Karpas-422 (cell line): ENCODE measurements around the gene FBXL20. TPM values are rescaled to one million over a fixed set of nuclear protein-coding genes. Genes with fewer than 3 reads are reported as not detected.

Source experiments
- DNase-seq: peaks from one replicate; pipeline ENCODE4 v3.0.0-alpha.2; 2015
- H2AFZ ChIP-seq: fragments of 200-600 bp; sonication (generic); 2 replicates; pipeline ENCODE4 v1.6.1; 2014; ENCODE audit warnings: antibody characterized with exemption, low read length, mixed read lengths
- H3K27ac ChIP-seq: fragments of 200-600 bp; sonication (generic); 2 replicates; pipeline ENCODE4 v1.5.1; 2014; ENCODE audit warnings: mild to moderate bottlenecking, low read length, moderate library complexity
- H3K27me3 ChIP-seq: fragments of 200-600 bp; sonication (generic); 2 replicates; pipeline ENCODE4 v1.6.1; 2014; ENCODE audit warnings: low read length, mixed read lengths
- H3K36me3 ChIP-seq: fragments of 200-600 bp; sonication (generic); 2 replicates; pipeline ENCODE4 v1.6.1; 2014; ENCODE audit warnings: low read length, mixed read lengths; ENCODE audit not compliant: insufficient read depth
- H3K4me1 ChIP-seq: fragments of 200-600 bp; sonication (generic); 2 replicates; pipeline ENCODE4 v1.6.1; 2014; ENCODE audit warnings: mild to moderate bottlenecking, low read length, mixed read lengths
- H3K4me2 ChIP-seq: fragments of 200-600 bp; sonication (generic); 2 replicates; pipeline ENCODE4 v1.6.1; 2014; ENCODE audit warnings: low read length, low read depth, mild to moderate bottlenecking; ENCODE audit not compliant: poor library complexity, severe bottlenecking
- H3K4me3 ChIP-seq: fragments of 200-600 bp; sonication (generic); 2 replicates; pipeline ENCODE4 v1.5.1; 2014; ENCODE audit warnings: mild to moderate bottlenecking, antibody characterized with exemption, low read length, mixed read lengths
- H3K79me2 ChIP-seq: fragments of 200-600 bp; sonication (generic); 2 replicates; pipeline ENCODE4 v1.6.1; 2014; ENCODE audit warnings: mild to moderate bottlenecking, low read length, mixed read lengths
- H3K9ac ChIP-seq: fragments of 200-600 bp; sonication (generic); 2 replicates; pipeline ENCODE4 v1.6.0; 2014; ENCODE audit warnings: low read length
- H3K9me2 ChIP-seq: fragments of 200-600 bp; sonication (generic), shearing (Covaris generic); replicated peaks from 2 replicates; pipeline ENCODE4 v1.6.0; 2014; ENCODE audit warnings: mild to moderate bottlenecking, low read length, moderate library complexity; ENCODE audit not compliant: insufficient read depth
- H3K9me3 ChIP-seq: fragments of 300-700, 200-600 bp; sonication (generic); 2 replicates; pipeline ENCODE4 v1.6.1; 2014; ENCODE audit warnings: low read length, mixed read lengths
- H4K20me1 ChIP-seq: fragments of 200-600 bp; sonication (generic); 2 replicates; pipeline ENCODE4 v1.6.1; 2014; ENCODE audit warnings: mild to moderate bottlenecking, antibody characterized with exemption, low read length, low read depth; ENCODE audit not compliant: insufficient read depth
- total RNA-seq: library from RNA; depleted of rRNA; stranded (reverse); fragments of >200 nt; shearing (Covaris generic); gene quantifications from 2 replicates; pipeline ENCODE4 v1.2.3, GENCODE V29; 2014; ENCODE audit warnings: low replicate concordance

Gene FBXL20
- total RNA-seq, 1 experiment from 2014 or later: 27.0 TPM

GRCh38 chr17:39365872-39366271 lies 35.6 kb downstream of the FBXL20 start:
- H3K4me2 ChIP-seq: no peak overlapping the region

GRCh38 chr17:39365242-39365641 lies 36.2 kb downstream of the FBXL20 start:
- no peak overlapping the region for H3K9ac ChIP-seq
- H3K4me2 ChIP-seq: no peak overlapping the region
- no peaks in the 10 kb centered on the region for H3K36me3 ChIP-seq
- no peaks in the 10 kb centered on the region for H4K20me1 ChIP-seq
- H3K9me3 ChIP-seq: no peaks in the 10 kb centered on the region
- H3K79me2 ChIP-seq: peaks cover 74% of the 10 kb centered on the region
- no peak overlapping the region for H3K4me3 ChIP-seq
- no peaks in the 10 kb centered on the region for H3K9me2 ChIP-seq
- H2AFZ ChIP-seq: no peak overlapping the region
- H3K4me1 ChIP-seq: peaks cover 18% of the 10 kb centered on the region
- no peaks in the 10 kb centered on the region for H3K27me3 ChIP-seq
- DNase-seq: no peak
- 0 out of 2 replicates have a peak overlapping the region, but pooled peaks have one; percentile 12 for H3K27ac ChIP-seq

More at GRCh38 chr17:39365872-39366271, 35.6 kb downstream of the FBXL20 start:
- Histone ChIP-seq H3K4me1 (peaks cover 13% of the 10 kb centered on the region), H3K9me2 (no peaks in the 10 kb centered on the region), H3K4me3 (no peak overlapping the region), H3K79me2 (peaks cover 71% of the 10 kb centered on the region), H3K27ac (0 out of 2 replicates have a peak overlapping the region, but pooled peaks have one; percentile 32), H2AFZ (no peak overlapping the region), H4K20me1 (no peaks in the 10 kb centered on the region), H3K9me3 (no peaks in the 10 kb centered on the region), H3K27me3 (no peaks in the 10 kb centered on the region), H3K9ac (no peak overlapping the region), H3K36me3 (no peaks in the 10 kb centered on the region)
- DNase-seq: no peak

GRCh38 chr17:39364236-39365025 lies 37.0 kb downstream of the FBXL20 start:
- Histone ChIP-seq H3K9me2 (no peaks in the 10 kb centered on the region), H2AFZ (no peak overlapping the region), H3K27me3 (no peaks in the 10 kb centered on the region), H3K4me2 (no peak overlapping the region), H4K20me1 (no peaks in the 10 kb centered on the region), H3K9me3 (no peaks in the 10 kb centered on the region), H3K27ac (no peak overlapping the region), H3K4me1 (peaks cover 18% of the 10 kb centered on the region), H3K79me2 (peaks cover 74% of the 10 kb centered on the region), H3K36me3 (no peaks in the 10 kb centered on the region), H3K4me3 (no peak overlapping the region), H3K9ac (no peak overlapping the region)
- DNase-seq: no peak

- Histone ChIP-seq H2AFZ (no peak overlapping the region), H3K36me3 (no peaks in the 10 kb centered on the region), H3K79me2 (peaks cover 77% of the 10 kb centered on the region), H3K9ac (no peak overlapping the region), H3K4me2 (no peak overlapping the region), H4K20me1 (no peaks in the 10 kb centered on the region), H3K27ac (no peak overlapping the region; the same call in 1 of the 2 replicates), H3K9me3 (no peaks in the 10 kb centered on the region), H3K4me1 (peaks cover 20% of the 10 kb centered on the region), H3K9me2 (no peaks in the 10 kb centered on the region), H3K27me3 (no peaks in the 10 kb centered on the region), H3K4me3 (no peak overlapping the region)
- DNase-seq: no peak
Measured at GRCh38 chr17:39361064-39361463, 40.4 kb downstream of the FBXL20 start.

- Histone ChIP-seq H3K79me2 (peaks cover 72% of the 10 kb centered on the region), H3K4me3 (no peak overlapping the region), H3K9me3 (no peaks in the 10 kb centered on the region), H3K4me2 (no peak overlapping the region), H4K20me1 (no peaks in the 10 kb centered on the region), H3K4me1 (peaks cover 16% of the 10 kb centered on the region), H3K36me3 (no peaks in the 10 kb centered on the region), H3K27ac (no peak overlapping the region; the same call in 1 of the 2 replicates), H3K9me2 (no peaks in the 10 kb centered on the region), H3K9ac (no peak overlapping the region), H2AFZ (no peak overlapping the region), H3K27me3 (no peaks in the 10 kb centered on the region)
- DNase-seq: no peak
Measured at GRCh38 chr17:39360537-39360936, 40.9 kb downstream of the FBXL20 start.

- Histone ChIP-seq H3K9ac (no peak overlapping the region), H3K4me2 (no peak overlapping the region), H3K36me3 (no peaks in the 10 kb centered on the region), H3K9me2 (no peaks in the 10 kb centered on the region), H3K27me3 (no peaks in the 10 kb centered on the region), H2AFZ (no peak overlapping the region), H3K79me2 (peaks cover 71% of the 10 kb centered on the region), H4K20me1 (no peaks in the 10 kb centered on the region), H3K4me1 (peaks cover 21% of the 10 kb centered on the region), H3K4me3 (no peak overlapping the region), H3K9me3 (no peaks in the 10 kb centered on the region), H3K27ac (no peak overlapping the region)
- DNase-seq: no peak
Measured at GRCh38 chr17:39359994-39360393, 41.4 kb downstream of the FBXL20 start.

- no peak overlapping the region for H3K4me2 ChIP-seq
- peak overlapping the region; percentile 11; the same call in 1 of the 2 replicates for H3K27ac ChIP-seq
- no peak overlapping the region for H3K4me3 ChIP-seq
- no peak overlapping the region for H3K9ac ChIP-seq
- no peak for DNase-seq
- peaks cover 67% of the 10 kb centered on the region for H3K79me2 ChIP-seq
- peaks cover 34% of the 10 kb centered on the region for H3K4me1 ChIP-seq
- H3K36me3 ChIP-seq: no peaks in the 10 kb centered on the region
- H3K27me3 ChIP-seq: no peaks in the 10 kb centered on the region
- H2AFZ ChIP-seq: no peak overlapping the region
- H3K9me3 ChIP-seq: no peaks in the 10 kb centered on the region
- H4K20me1 ChIP-seq: no peaks in the 10 kb centered on the region
- no peaks in the 10 kb centered on the region for H3K9me2 ChIP-seq
Measured at GRCh38 chr17:39357986-39358385, 43.4 kb downstream of the FBXL20 start.

GRCh38 chr17:39357488-39357887 lies 43.9 kb downstream of the FBXL20 start:
- Histone ChIP-seq H3K4me3 (no peak overlapping the region), H3K27me3 (no peaks in the 10 kb centered on the region), H3K36me3 (no peaks in the 10 kb centered on the region), H3K9ac (no peak overlapping the region), H3K9me3 (no peaks in the 10 kb centered on the region), H3K27ac (peak overlapping the region; percentile 11; the same call in 1 of the 2 replicates), H3K79me2 (peaks cover 71% of the 10 kb centered on the region), H3K4me1 (peaks cover 38% of the 10 kb centered on the region), H4K20me1 (no peaks in the 10 kb centered on the region), H3K4me2 (no peak overlapping the region), H3K9me2 (no peaks in the 10 kb centered on the region), H2AFZ (no peak overlapping the region)
- no peak for DNase-seq
